AG09309 (cell line): ENCODE data around the gene CCNA2.
A peak's percentile ranks its signal among the peaks of the same experiment; 100 is the strongest.

Source experiments
- DNase-seq: peaks from one replicate; pipeline ENCODE4 v3.0.0-alpha.2; 2010; ENCODE audit warnings: low read depth
- H3K4me3 ChIP-seq: 2 replicates; pipeline ENCODE4 v1.5.1; 2011; ENCODE audit warnings: mild to moderate bottlenecking, low read depth, low read length, moderate library complexity; ENCODE audit not compliant: control insufficient read depth
- CTCF ChIP-seq: IDR thresholded peaks from 2 replicates; pipeline ENCODE4 v1.5.1; 2011; ENCODE audit warnings: mild to moderate bottlenecking, low read depth, low read length, inconsistent platforms; ENCODE audit not compliant: insufficient read depth, control insufficient read depth; ENCODE audit errors: missing control alignments

The CCNA2 gene

GRCh38 chr4:121817006-121817405, 6.7 kb downstream of the CCNA2 start:
- no peak overlapping the region for H3K4me3 ChIP-seq
- TF ChIP-seq CTCF: no peak
- DNase-seq: no peak

DNA sequence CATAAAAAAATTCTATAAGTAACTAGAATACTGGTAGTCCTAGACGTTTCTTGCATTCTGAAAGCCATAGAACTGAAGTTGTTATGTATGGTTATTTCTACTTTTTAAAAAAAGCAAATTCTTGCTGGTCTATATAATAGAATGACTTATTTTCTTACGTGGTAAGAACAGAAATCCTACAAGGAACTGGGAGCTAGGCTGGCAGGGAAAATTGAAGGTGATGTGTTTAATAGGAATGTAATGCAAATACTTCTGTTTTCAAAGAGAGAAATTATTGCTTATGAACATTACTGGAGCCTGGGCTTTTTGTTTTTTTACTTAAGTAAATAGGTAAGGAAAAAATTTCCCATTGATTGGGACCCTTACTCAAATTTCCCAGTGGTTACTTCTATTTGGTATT, 8.9 kb downstream of the CCNA2 start:
- no peak for DNase-seq
- no peak for TF ChIP-seq CTCF
- no peak overlapping the region for H3K4me3 ChIP-seq

DNA sequence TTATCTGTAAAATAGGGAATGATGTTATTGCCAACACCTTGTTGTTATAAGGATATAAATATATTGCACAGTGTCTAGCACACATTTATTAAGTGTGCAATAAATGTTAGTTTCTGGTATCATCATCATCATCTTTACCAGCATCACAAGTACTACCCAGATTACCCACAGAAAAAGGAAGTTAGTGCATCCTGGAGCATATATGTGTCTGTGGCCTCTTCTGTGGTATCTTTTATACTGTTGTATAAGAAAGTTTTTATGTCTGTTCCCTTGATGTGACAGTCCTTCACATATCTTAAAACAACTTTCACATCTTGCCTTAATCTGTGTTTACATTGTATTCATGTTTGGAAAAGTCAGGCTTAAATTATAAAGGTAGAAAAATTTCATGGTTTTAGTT, 12.6 kb downstream of the CCNA2 start:
- H3K4me3 ChIP-seq: no peak overlapping the region
- DNase-seq: no peak
- TF ChIP-seq CTCF: no peak

DNA sequence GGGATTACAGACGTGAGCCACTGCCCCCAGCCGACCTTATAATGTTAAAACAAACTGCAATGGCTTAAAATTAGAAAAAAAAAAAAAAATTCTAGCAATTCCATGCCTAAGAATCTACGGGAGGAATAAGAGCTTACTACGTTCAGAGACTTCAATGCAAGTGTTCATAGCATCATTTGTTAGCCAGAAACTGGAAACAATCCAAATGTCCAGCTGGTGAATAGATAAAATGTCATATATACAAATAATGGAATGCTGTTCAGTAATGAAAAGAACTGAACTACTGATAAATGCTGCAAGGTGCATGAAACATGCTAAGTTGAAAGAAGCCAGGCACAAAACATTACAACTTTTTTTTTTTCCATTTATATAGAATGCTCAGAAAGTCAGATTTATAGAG, 17.3 kb downstream of the CCNA2 start:
- no peak overlapping the region for H3K4me3 ChIP-seq
- no peak for DNase-seq
- TF ChIP-seq CTCF: no peak

DNA sequence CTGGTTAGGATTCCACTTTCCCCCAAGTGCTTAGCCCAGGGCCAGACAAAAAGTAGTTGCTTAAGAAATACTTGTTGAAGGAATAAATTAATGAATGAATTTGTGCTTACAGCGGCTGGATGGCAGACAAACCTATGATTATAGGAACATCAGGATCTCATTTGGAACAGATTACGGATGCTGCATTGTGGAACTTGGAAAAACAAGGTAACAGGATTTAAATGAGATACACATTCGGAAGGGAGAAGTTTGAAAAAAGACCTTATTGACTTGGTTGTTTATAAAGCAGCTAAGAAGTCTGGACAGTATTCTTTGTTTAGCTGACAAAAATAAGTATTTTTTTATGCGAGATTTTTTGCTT, 22.0 kb downstream of the CCNA2 start:
- H3K4me3 ChIP-seq: peak overlapping the region; percentile 95
- no peak for DNase-seq
- no peak for TF ChIP-seq CTCF

- peak within 1 kb of the TSS; percentile 95 for H3K4me3 ChIP-seq
- DNase-seq: peak; percentile 73
- TF ChIP-seq CTCF: no peak
Observed at GRCh38 chr4:121800961-121801714, 22.5 kb downstream of the CCNA2 start, which contains the start of gene EXOSC9. Gene EXOSC9 (plus strand): TSS chr4:121801323. CDS start chr4:121801425, 102 bp downstream.

- no peak for DNase-seq
- peak overlapping the region; percentile 95 for H3K4me3 ChIP-seq
- no peak for TF ChIP-seq CTCF
Observed at GRCh38 chr4:121800638-121800960, 23.1 kb downstream of the CCNA2 start.
